OCI-LY7 (cell line): ENCODE data around the gene ERGIC1. TPM values are rescaled to one million over a fixed set of nuclear protein-coding genes. Genes with fewer than 3 reads are reported as not detected.

Source experiments
- BruUV-seq: library from RNA; stranded (reverse); fragments of 400-500 nt; replicated peaks from 2 replicates; lab custom pipeline; 2021; lab: Mats Ljungman, UMichigan
- CTCF ChIA-PET: fragments of 300-600 bp; sonication (Branson Sonifier 250); formaldehyde crosslinking; loops from one replicate; lab custom pipeline; 2022; ENCODE audit warnings: antibody characterized with exemption; ENCODE audit not compliant: unreplicated experiment; lab: Charles Lee
- POLR2A ChIA-PET: fragments of 300-600 bp; sonication (Branson Sonifier 250); formaldehyde crosslinking; loops from one replicate; lab custom pipeline; 2022; ENCODE audit warnings: antibody characterized with exemption; lab: Charles Lee
- DNase-seq: peaks from one replicate; pipeline ENCODE4 v3.0.0-alpha.2; 2015; ENCODE audit warnings: low spot score
- H2AFZ ChIP-seq: fragments of 200-600 bp; sonication (generic), shearing (Covaris generic); 2 replicates; pipeline ENCODE4 v1.6.1; 2014; ENCODE audit warnings: mild to moderate bottlenecking, antibody characterized with exemption, low read length, moderate library complexity
- H3K27ac ChIP-seq: fragments of 200-600 bp; sonication (generic); 2 replicates; pipeline ENCODE4 v1.5.1; 2014; ENCODE audit warnings: mixed run types, low read depth, mild to moderate bottlenecking, moderate library complexity, low read length, inconsistent platforms; ENCODE audit not compliant: poor library complexity, severe bottlenecking
- H3K36me3 ChIP-seq: fragments of 200-600 bp; sonication (generic); 2 replicates; pipeline ENCODE4 v1.6.1; 2014; ENCODE audit warnings: mild to moderate bottlenecking, antibody characterized with exemption, low read length, moderate library complexity, mixed read lengths; ENCODE audit not compliant: insufficient read depth
- H3K4me1 ChIP-seq: fragments of 200-600 bp; sonication (generic); 2 replicates; pipeline ENCODE4 v1.5.1; 2014; ENCODE audit warnings: mild to moderate bottlenecking, low read length; ENCODE audit not compliant: insufficient read depth, poor library complexity, severe bottlenecking
- H3K4me2 ChIP-seq: fragments of 200-600 bp; sonication (generic); 2 replicates; pipeline ENCODE4 v1.6.1; 2014; ENCODE audit warnings: mild to moderate bottlenecking, low read length
- H3K4me3 ChIP-seq: fragments of 200-600 bp; sonication (generic); 2 replicates; pipeline ENCODE4 v1.5.1; 2014; ENCODE audit warnings: mild to moderate bottlenecking, low read depth, low read length; ENCODE audit not compliant: poor library complexity, severe bottlenecking
- H3K79me2 ChIP-seq: fragments of 200-600 bp; sonication (generic); 2 replicates; pipeline ENCODE4 v1.6.1; 2016; ENCODE audit warnings: low read depth, mild to moderate bottlenecking, low read length, moderate library complexity, mixed read lengths; ENCODE audit not compliant: insufficient read depth
- H3K9me2 ChIP-seq: fragments of 200-600 bp; sonication (generic); 2 replicates; pipeline ENCODE4 v1.6.1; 2016; ENCODE audit warnings: mild to moderate bottlenecking, low read length, mixed read lengths; ENCODE audit not compliant: insufficient read depth
- H3K9me3 ChIP-seq: fragments of 200-600 bp; sonication (generic); 2 replicates; pipeline ENCODE4 v1.6.1; 2014; ENCODE audit warnings: mild to moderate bottlenecking, mixed run types, low read length, mixed read lengths
- H4K20me1 ChIP-seq: fragments of 200-600 bp; sonication (generic); 2 replicates; pipeline ENCODE4 v1.6.1; 2014; ENCODE audit warnings: mild to moderate bottlenecking, antibody characterized with exemption, low read length, moderate library complexity, mixed read lengths; ENCODE audit not compliant: insufficient read depth
- EZH2phosphoT487 ChIP-seq: fragments of 200-600 bp; sonication (generic); IDR thresholded peaks from 2 replicates; pipeline ENCODE4 v1.6.1; 2018; ENCODE audit warnings: low read depth, borderline replicate concordance, mild to moderate bottlenecking, mixed run types, antibody characterized with exemption, low read length, moderate library complexity, mixed read lengths
- intact Hi-C: fragments of 100-400 bp; cut with micrococcal nuclease; formaldehyde crosslinking; loops from one replicate; pipeline ENCODE4 v1.10.0; 2022; ENCODE audit not compliant: unreplicated experiment
- total RNA-seq, 2 experiments: library from RNA; depleted of rRNA in 1 of 2; stranded (reverse); fragments of >200 nt in 1 of 2; shearing (Covaris generic) in 1 of 2; gene quantifications; 2 replicates each; pipeline ENCODE4 v1.2.3, GENCODE V29; 2014 to 2022
- TF ChIP-seq, protein P1 (sequence below): fragments of 200-600 bp; sonication (generic); conservative IDR thresholded peaks from 2 replicates; pipeline ENCODE4 v1.5.1; 2014; ENCODE audit warnings: mild to moderate bottlenecking, antibody characterized with exemption, low read length, moderate library complexity, mixed read lengths

ERGIC1 gene
- total RNA-seq, 2 experiments from 2014 or later, result 125 to 178 TPM

GRCh38 chr5:172908662-172909061 lies 74.6 kb downstream of the ERGIC1 start:
- no TSS peak for BruUV-seq
- H3K9me2 ChIP-seq, result no peaks in the 10 kb centered on the region
- TF ChIP-seq EZH2phosphoT487, result no peak
- TF ChIP-seq, protein P1, sequence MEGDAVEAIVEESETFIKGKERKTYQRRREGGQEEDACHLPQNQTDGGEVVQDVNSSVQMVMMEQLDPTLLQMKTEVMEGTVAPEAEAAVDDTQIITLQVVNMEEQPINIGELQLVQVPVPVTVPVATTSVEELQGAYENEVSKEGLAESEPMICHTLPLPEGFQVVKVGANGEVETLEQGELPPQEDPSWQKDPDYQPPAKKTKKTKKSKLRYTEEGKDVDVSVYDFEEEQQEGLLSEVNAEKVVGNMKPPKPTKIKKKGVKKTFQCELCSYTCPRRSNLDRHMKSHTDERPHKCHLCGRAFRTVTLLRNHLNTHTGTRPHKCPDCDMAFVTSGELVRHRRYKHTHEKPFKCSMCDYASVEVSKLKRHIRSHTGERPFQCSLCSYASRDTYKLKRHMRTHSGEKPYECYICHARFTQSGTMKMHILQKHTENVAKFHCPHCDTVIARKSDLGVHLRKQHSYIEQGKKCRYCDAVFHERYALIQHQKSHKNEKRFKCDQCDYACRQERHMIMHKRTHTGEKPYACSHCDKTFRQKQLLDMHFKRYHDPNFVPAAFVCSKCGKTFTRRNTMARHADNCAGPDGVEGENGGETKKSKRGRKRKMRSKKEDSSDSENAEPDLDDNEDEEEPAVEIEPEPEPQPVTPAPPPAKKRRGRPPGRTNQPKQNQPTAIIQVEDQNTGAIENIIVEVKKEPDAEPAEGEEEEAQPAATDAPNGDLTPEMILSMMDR, result no peak
- no peaks in the 10 kb centered on the region for H3K79me2 ChIP-seq
- peaks cover 9% of the 10 kb centered on the region for H3K4me1 ChIP-seq
- CTCF ChIA-PET, result no interaction called here
- POLR2A ChIA-PET, result no interaction called here
- H3K27ac ChIP-seq, result no peak overlapping the region
- intact Hi-C loops, result no loop called here
- DNase-seq, result no peak
- no peak overlapping the region for H3K4me3 ChIP-seq
- no peak overlapping the region for H3K4me2 ChIP-seq
- no peaks in the 10 kb centered on the region for H4K20me1 ChIP-seq
- no peak overlapping the region for H2AFZ ChIP-seq
- no peaks in the 10 kb centered on the region for H3K9me3 ChIP-seq
- H3K36me3 ChIP-seq, result peaks cover 40% of the 10 kb centered on the region

DNA sequence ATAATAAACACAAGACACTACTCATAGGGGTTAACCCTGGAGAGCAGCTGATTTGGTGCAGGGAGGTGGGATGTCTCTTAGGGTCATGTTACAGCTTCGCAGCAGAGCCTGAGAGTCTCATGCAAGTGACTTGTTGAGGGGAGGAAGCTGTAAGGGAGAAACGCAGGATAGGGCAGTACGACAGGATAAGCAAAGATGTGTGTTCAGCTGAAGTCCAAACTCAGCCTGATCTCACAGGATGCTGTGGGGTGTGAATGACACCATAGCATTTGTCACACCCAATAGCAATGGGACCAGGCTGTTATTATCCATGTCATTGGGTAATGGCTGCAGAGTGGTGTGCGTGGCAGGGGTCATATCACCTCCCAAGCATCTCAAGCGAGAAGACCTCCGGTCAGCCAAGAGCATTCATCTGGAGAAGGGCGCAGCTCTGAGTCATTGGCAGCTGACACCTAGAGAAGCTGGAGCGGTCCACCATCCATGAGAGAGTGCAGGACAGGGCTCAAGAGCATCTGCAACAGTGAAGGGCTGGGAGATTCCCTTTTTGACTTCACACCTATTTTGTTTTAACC lies 76.0 kb downstream of the ERGIC1 start:
- DNase-seq, result no peak
- Histone ChIP-seq H3K4me2 (no peak overlapping the region), H3K4me1 (peaks cover 9% of the 10 kb centered on the region), H3K9me3 (no peaks in the 10 kb centered on the region), H3K4me3 (no peak overlapping the region), H2AFZ (no peak overlapping the region), H3K9me2 (no peaks in the 10 kb centered on the region), H4K20me1 (no peaks in the 10 kb centered on the region), H3K27ac (no peak overlapping the region), H3K36me3 (peaks cover 52% of the 10 kb centered on the region), H3K79me2 (no peaks in the 10 kb centered on the region)
- ChIA-PET POLR2A (no interaction called here), CTCF (no interaction called here)
- TF ChIP-seq EZH2phosphoT487, result no peak
- TF ChIP-seq, protein P1, result no peak
- BruUV-seq, result no TSS peak
- intact Hi-C loops, result loop anchor here (2.0 kb wide), 2 partner anchors 71 to 139 kb away; partner anchors contain the start of gene DUSP1
